ENCODE measurements around the gene KRTAP5-10.
A peak's percentile ranks its signal among the peaks of the same experiment; 100 is the strongest.
"Not testable (repeated sequence)": the region's sequence is repeated elsewhere in the genome, so short reads cannot be mapped to it uniquely, and the experiment has no call there.

KRTAP5-10 gene

DNA sequence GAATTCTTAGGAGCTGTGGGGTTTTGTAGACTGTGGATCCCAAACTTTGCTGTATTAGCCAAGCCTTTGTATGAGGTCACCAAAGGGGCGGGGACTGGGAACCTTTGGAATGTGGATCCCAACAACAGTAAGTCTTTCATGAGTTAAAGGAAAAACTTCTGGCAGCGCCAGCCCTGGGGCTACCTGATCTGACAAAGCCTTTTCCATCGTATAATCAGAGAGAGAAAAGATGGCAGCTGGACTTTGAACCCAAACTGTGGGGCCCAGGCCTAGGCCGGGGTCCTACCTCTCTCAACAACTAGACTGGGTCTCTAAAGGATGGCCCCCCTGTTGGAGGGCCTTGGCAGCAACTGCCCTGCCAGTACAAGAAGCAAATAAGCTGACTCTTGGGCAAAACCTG lies 23.0 kb downstream of the KRTAP5-10 start:
- not testable (repeated sequence) for H3K27ac ChIP-seq (ENCODE audit: low read depth, low read length); H3K36me3 ChIP-seq (ENCODE audit: control insufficient read depth, low read length); H3K4me3 ChIP-seq (ENCODE audit: low read length); H3K27me3 ChIP-seq (ENCODE audit: control insufficient read depth, low read length); H3K4me2 ChIP-seq (ENCODE audit: low read length); H3F3A ChIP-seq (ENCODE audit: control insufficient read depth, insufficient read depth); H4K20me1 ChIP-seq (ENCODE audit: control insufficient read depth, insufficient read depth, low read depth, low read length); H3K79me2 ChIP-seq (ENCODE audit: control insufficient read depth, low read length); H3K9me3 ChIP-seq (ENCODE audit: control insufficient read depth, insufficient read depth, low read length); H3K4me1 ChIP-seq (ENCODE audit: control insufficient read depth, low read length); H3K9me2 ChIP-seq (replicated peaks; ENCODE audit: control insufficient read depth, low read length)

DNA sequence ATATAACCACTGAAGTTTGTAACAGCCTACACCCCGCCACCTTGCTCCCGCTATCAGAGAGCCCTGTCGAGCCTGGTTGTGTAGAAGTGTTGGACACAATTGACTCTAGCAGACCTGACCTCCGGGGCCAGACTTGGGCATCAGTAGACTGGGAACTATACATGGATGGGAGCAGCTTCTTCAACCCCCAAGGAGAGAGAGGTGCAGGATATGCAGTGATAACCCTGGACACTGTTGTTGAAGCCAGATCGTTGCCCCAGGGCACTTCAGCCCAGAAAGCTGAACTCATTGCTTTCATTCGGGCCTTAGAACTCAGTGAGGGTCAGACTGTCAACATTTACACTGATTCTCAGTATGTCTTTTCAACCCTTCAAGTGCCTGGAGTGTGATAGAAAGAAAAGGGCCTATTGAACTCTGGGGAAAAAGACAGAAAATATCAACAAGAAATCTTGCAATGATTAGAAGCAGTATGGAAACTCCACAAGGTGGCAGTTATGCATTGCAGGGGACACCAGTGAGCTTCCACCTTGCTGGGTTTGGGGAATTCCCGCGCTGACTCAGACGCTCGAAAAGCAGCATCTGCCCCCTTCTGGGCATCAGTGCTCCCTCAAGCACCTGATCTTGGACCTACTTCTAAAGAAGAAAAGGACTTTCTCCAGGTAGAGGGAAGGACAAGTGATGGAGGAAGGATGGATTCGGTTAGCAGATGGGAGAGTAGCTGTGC lies 23.6 kb downstream of the KRTAP5-10 start:
- not testable (repeated sequence) for H3K9me2 ChIP-seq (replicated peaks; ENCODE audit: control insufficient read depth, low read length); H3K4me2 ChIP-seq (ENCODE audit: low read length); H3K36me3 ChIP-seq (ENCODE audit: control insufficient read depth, low read length); H3F3A ChIP-seq (ENCODE audit: control insufficient read depth, insufficient read depth); H3K9me3 ChIP-seq (ENCODE audit: control insufficient read depth, insufficient read depth, low read length); H3K4me3 ChIP-seq (ENCODE audit: low read length); H3K27ac ChIP-seq (ENCODE audit: low read depth, low read length); H3K79me2 ChIP-seq (ENCODE audit: control insufficient read depth, low read length); H4K20me1 ChIP-seq (ENCODE audit: control insufficient read depth, insufficient read depth, low read depth, low read length); H3K4me1 ChIP-seq (ENCODE audit: control insufficient read depth, low read length); H3K27me3 ChIP-seq (ENCODE audit: control insufficient read depth, low read length)

DNA sequence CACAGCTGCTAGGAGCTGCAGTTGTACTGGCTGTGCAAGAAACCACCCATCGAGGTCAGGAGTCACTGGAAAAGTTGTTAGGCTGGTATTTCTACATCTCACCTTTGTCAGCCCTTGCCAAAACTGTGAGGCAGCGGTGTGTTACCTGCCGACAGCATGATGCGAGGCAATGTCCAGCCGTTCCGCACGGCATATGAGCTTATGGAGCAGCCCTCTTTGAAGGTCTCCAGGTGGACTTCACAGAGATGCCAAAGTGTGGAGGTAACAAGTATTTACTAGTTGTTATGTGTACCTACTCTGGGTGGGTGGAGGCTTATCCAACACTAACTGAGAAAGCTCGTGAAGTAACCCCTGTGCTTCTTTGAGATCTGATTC lies 24.2 kb downstream of the KRTAP5-10 start:
- not testable (repeated sequence) for H3K27ac ChIP-seq (ENCODE audit: low read depth, low read length); H3K27me3 ChIP-seq (ENCODE audit: control insufficient read depth, low read length); H3F3A ChIP-seq (ENCODE audit: control insufficient read depth, insufficient read depth); H3K9me2 ChIP-seq (replicated peaks; ENCODE audit: control insufficient read depth, low read length); H3K9me3 ChIP-seq (ENCODE audit: control insufficient read depth, insufficient read depth, low read length); H4K20me1 ChIP-seq (ENCODE audit: control insufficient read depth, insufficient read depth, low read depth, low read length); H3K4me3 ChIP-seq (ENCODE audit: low read length); H3K4me2 ChIP-seq (ENCODE audit: low read length); H3K4me1 ChIP-seq (ENCODE audit: control insufficient read depth, low read length); H3K79me2 ChIP-seq (ENCODE audit: control insufficient read depth, low read length); H3K36me3 ChIP-seq (ENCODE audit: control insufficient read depth, low read length)

DNA sequence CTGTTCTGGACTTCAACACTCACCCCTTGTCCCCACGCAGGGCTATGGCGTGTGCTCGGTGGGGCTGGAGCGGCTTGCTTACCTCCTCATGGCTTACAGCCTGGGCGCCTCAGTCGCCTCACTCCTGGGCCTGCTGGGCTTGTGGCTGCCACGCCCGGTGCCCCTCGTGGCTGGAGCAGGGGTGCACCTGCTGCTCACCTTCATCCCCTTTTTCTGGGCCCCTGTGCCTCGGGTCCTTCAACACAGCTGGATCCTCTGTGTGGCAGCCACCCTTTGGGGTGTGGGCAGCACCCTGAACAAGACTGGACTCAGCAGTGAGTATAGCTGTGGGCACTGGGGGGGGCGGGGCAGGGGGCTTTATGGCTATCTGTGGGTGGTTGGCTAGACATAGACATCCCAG lies 37.9 kb downstream of the KRTAP5-10 start:
- not testable (repeated sequence) for H3K27ac ChIP-seq (ENCODE audit: low read depth, low read length); H3K9me2 ChIP-seq (replicated peaks; ENCODE audit: control insufficient read depth, low read length); H3K36me3 ChIP-seq (ENCODE audit: control insufficient read depth, low read length); H3F3A ChIP-seq (ENCODE audit: control insufficient read depth, insufficient read depth); H3K9me3 ChIP-seq (ENCODE audit: control insufficient read depth, insufficient read depth, low read length); H4K20me1 ChIP-seq (ENCODE audit: control insufficient read depth, insufficient read depth, low read depth, low read length); H3K4me1 ChIP-seq (ENCODE audit: control insufficient read depth, low read length); H3K27me3 ChIP-seq (ENCODE audit: control insufficient read depth, low read length); H3K4me2 ChIP-seq (ENCODE audit: low read length); H3K4me3 ChIP-seq (ENCODE audit: low read length); H3K79me2 ChIP-seq (ENCODE audit: control insufficient read depth, low read length)

DNA sequence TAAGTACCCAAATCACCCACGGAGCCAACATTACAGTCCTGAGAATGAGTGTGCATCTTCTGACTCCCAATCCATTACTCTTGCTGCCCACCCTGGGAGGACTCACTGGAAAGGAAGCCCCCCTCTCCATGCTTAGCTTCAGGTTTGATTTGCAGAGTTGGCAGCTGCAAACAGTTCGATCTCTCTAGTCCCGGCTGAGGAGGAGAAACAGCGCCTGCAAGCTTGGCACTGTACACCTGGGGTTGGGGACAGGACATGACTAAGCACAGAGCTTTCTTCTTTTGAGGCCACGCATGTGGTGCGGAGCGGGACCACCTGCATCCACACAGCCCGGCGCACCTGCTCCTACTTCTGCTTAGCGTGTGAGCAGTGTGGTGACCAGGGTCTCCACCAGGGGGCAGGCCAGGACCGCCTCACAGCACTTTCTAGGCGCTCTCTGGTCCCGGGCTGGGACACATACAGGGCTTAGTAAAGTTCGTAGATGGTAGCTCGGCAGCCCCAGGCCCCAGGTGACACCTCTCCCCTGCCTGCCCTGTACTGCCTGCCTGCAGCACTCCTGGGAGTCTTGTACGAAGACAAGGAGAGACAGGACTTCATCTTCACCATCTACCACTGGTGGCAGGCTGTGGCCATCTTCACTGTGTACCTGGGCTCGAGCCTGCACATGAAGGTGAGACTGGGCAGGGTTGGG lies 39.6 kb downstream of the KRTAP5-10 start:
- H4K20me1 ChIP-seq (ENCODE audit: control insufficient read depth, insufficient read depth, low read depth, low read length); H3K79me2 ChIP-seq (ENCODE audit: control insufficient read depth, low read length); H3K27ac ChIP-seq (ENCODE audit: low read depth, low read length); H3K4me2 ChIP-seq (ENCODE audit: low read length); H3K27me3 ChIP-seq (ENCODE audit: control insufficient read depth, low read length); H3K9me2 ChIP-seq (replicated peaks; ENCODE audit: control insufficient read depth, low read length); H3F3A ChIP-seq (ENCODE audit: control insufficient read depth, insufficient read depth); H3K9me3 ChIP-seq (ENCODE audit: control insufficient read depth, insufficient read depth, low read length); H3K36me3 ChIP-seq (ENCODE audit: control insufficient read depth, low read length); H3K4me1 ChIP-seq (ENCODE audit: control insufficient read depth, low read length); H3K4me3 ChIP-seq (ENCODE audit: low read length): not testable (repeated sequence)
- TF ChIP-seq, protein P1, sequence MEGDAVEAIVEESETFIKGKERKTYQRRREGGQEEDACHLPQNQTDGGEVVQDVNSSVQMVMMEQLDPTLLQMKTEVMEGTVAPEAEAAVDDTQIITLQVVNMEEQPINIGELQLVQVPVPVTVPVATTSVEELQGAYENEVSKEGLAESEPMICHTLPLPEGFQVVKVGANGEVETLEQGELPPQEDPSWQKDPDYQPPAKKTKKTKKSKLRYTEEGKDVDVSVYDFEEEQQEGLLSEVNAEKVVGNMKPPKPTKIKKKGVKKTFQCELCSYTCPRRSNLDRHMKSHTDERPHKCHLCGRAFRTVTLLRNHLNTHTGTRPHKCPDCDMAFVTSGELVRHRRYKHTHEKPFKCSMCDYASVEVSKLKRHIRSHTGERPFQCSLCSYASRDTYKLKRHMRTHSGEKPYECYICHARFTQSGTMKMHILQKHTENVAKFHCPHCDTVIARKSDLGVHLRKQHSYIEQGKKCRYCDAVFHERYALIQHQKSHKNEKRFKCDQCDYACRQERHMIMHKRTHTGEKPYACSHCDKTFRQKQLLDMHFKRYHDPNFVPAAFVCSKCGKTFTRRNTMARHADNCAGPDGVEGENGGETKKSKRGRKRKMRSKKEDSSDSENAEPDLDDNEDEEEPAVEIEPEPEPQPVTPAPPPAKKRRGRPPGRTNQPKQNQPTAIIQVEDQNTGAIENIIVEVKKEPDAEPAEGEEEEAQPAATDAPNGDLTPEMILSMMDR (IDR thresholded peaks at IDR 0.05; ENCODE audit: low read depth, low read length, poor library complexity, severe bottlenecking) = peak; percentile 15

DNA sequence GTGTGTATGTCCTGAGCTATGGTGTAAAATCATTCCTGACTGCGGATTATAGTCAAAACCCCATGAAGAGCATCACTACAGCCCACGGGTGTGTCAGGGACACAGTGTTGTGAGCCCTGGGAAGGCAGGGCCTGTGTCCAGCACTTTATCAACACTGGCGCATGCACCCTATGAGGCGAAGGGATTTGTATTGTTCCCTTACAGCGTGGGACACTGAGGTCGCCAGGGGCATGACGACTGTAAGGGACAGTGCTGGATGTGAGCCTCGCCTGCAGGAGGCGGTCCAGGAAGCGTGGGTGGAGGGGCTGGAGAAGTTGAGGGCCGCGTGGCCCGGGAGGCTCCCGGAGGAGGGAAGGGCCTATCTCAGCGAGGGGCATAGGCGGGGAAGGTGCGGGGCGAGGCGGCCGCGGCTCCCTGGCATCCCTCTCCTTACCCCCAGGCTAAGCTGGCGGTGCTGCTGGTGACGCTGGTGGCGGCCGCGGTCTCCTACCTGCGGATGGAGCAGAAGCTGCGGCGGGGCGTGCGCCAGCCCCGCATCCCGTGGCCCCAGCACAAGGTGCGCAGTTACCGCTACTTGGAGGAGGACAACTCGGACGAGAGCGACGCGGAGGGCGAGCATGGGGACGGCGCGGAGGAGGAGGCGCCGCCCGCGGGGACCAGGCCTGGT lies 41.6 kb downstream of the KRTAP5-10 start:
- H4K20me1 ChIP-seq (ENCODE audit: control insufficient read depth, insufficient read depth, low read depth, low read length); H3K27ac ChIP-seq (ENCODE audit: low read depth, low read length); H3K9me2 ChIP-seq (replicated peaks; ENCODE audit: control insufficient read depth, low read length); H3K79me2 ChIP-seq (ENCODE audit: control insufficient read depth, low read length); H3K27me3 ChIP-seq (ENCODE audit: control insufficient read depth, low read length); H3F3A ChIP-seq (ENCODE audit: control insufficient read depth, insufficient read depth); H3K4me3 ChIP-seq (ENCODE audit: low read length); H3K9me3 ChIP-seq (ENCODE audit: control insufficient read depth, insufficient read depth, low read length); H3K36me3 ChIP-seq (ENCODE audit: control insufficient read depth, low read length); H3K4me2 ChIP-seq (ENCODE audit: low read length); H3K4me1 ChIP-seq (ENCODE audit: control insufficient read depth, low read length): not testable (repeated sequence)

DNA sequence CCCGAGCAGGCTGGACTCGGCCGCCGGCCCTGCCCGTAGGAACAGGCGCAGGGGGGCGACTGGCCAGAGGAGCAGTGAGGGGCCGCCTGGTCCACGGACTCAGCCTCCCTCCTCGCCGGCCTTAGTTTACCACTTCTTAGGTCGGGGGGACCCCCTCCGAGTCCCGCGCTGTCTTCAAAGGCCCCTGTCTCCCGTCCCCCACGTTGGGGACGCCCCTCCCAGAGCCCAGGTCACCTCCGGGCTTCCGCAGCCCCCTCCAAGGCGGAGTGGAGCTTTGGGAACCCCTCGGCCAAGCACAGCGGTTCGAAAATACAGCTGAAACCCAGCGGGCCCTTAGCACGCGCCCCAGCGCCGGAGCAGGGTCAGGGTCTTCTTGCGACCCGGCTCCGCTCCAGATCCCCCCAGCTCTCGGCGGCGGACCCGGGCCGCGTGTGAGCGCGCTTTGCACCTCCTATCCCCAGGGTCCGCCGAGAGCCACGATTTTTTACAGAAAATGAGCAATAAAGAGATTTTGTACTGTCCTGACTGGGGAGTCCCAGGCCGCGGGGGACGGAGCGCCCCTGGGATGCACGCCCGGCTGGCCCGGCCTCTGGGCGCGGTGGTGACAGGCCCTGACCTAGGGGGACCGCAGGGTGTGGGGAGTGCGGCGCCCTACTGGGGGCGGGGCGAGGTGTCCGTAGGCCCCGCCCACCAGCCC lies 42.3 kb downstream of the KRTAP5-10 start:
- H3K4me2 ChIP-seq (ENCODE audit: low read length); H3F3A ChIP-seq (ENCODE audit: control insufficient read depth, insufficient read depth); H3K4me3 ChIP-seq (ENCODE audit: low read length): not testable (repeated sequence)

More for the DNA sequence above, 42.3 kb downstream of the KRTAP5-10 start:
- H3K4me1 ChIP-seq (ENCODE audit: control insufficient read depth, low read length); H3K36me3 ChIP-seq (ENCODE audit: control insufficient read depth, low read length); H3K9me3 ChIP-seq (ENCODE audit: control insufficient read depth, insufficient read depth, low read length); H4K20me1 ChIP-seq (ENCODE audit: control insufficient read depth, insufficient read depth, low read depth, low read length); H3K79me2 ChIP-seq (ENCODE audit: control insufficient read depth, low read length); H3K27me3 ChIP-seq (ENCODE audit: control insufficient read depth, low read length); H3K27ac ChIP-seq (ENCODE audit: low read depth, low read length); H3K9me2 ChIP-seq (replicated peaks; ENCODE audit: control insufficient read depth, low read length): not testable (repeated sequence)

Measured in DOHH2 (cell line).